Breast epithelium (tissue), 4 donors: Measurements from ENCODE around the gene ELMOD3. TPM values are rescaled to one million over a fixed set of nuclear protein-coding genes. Genes with fewer than 3 reads are reported as not detected.
"Not testable (repeated sequence)": the region's sequence is repeated elsewhere in the genome, so short reads cannot be mapped to it uniquely, and the experiment has no call there.

ENCODE experiments used
- DNase-seq, 2 donors: peaks; one replicate each; pipeline ENCODE4 v3.0.0-alpha.2; 2019; ENCODE audit warnings: low spot score in 2 of 2
- H3K27ac ChIP-seq, 2 donors: fragments of 200-600 bp; sonication (generic) in 1 of 2; one replicate each; pipeline ENCODE4 v1.5.1; 2016 to 2019; ENCODE audit warnings: mild to moderate bottlenecking in 1 of 2
- H3K27me3 ChIP-seq, 2 donors: fragments of 200-600 bp; sonication (generic) in 1 of 2; one replicate each; pipeline versions ENCODE4 v1.5.1 to v1.6.0; 2017 to 2019; ENCODE audit warnings: control low read depth in 1 of 2, mild to moderate bottlenecking in 1 of 2
- H3K36me3 ChIP-seq: fragments of 200-600 bp; one replicate; pipeline ENCODE4 v1.5.1; 2019
- H3K4me1 ChIP-seq, 2 donors: fragments of 200-600 bp; sonication (generic); one replicate each; pipeline ENCODE4 v1.5.1; 2016 to 2019; ENCODE audit warnings: control low read depth in 1 of 2
- H3K4me3 ChIP-seq, 3 donors: fragments of 200-600 bp; sonication (generic); 1 replicate in 2 of 3; 2 replicates in 1 of 3; pipeline ENCODE4 v1.5.1; 2016 to 2019; ENCODE audit warnings: mild to moderate bottlenecking in 3 of 3, moderate library complexity in 2 of 3
- H3K9me3 ChIP-seq, 2 donors: fragments of 200-600 bp; sonication (generic) in 1 of 2; one replicate each; pipeline ENCODE4 v1.5.1; 2016 to 2019; ENCODE audit warnings: control low read depth in 1 of 2
- POLR2A ChIP-seq: fragments of 450-650 bp; IDR thresholded peaks from one replicate; pipeline ENCODE4 v1.6.1; 2016; ENCODE audit warnings: antibody characterized with exemption, mild to moderate bottlenecking, moderate library complexity
- POLR2AphosphoS5 ChIP-seq, 3 donors: sonication (generic); formaldehyde crosslinking; IDR thresholded peaks; one replicate each; pipeline ENCODE4 v1.6.1; 2017; ENCODE audit warnings: antibody characterized with exemption in 3 of 3
- intact Hi-C: fragments of 100-400 bp; cut with DNase I; formaldehyde crosslinking; loops from one replicate; pipeline ENCODE4 v1.15.1; 2023; ENCODE audit warnings: low total_unique reads
- total RNA-seq, 3 donors: library from RNA; depleted of rRNA; stranded (reverse); fragments of >200 nt; gene quantifications; one replicate each; pipeline ENCODE4 v1.1.0, GENCODE V29; 2016
- TF ChIP-seq, protein P1 (sequence below), 3 donors: fragments of 450-650 bp; IDR thresholded peaks; one replicate each; pipeline ENCODE4 v1.5.1; 2016 to 2017; ENCODE audit warnings: antibody characterized with exemption in 3 of 3, mild to moderate bottlenecking in 3 of 3, moderate library complexity in 3 of 3

ELMOD3 gene
- total RNA-seq, 3 donors from 2014 or later: 42.9 to 149 (median 47.0) TPM

DNA sequence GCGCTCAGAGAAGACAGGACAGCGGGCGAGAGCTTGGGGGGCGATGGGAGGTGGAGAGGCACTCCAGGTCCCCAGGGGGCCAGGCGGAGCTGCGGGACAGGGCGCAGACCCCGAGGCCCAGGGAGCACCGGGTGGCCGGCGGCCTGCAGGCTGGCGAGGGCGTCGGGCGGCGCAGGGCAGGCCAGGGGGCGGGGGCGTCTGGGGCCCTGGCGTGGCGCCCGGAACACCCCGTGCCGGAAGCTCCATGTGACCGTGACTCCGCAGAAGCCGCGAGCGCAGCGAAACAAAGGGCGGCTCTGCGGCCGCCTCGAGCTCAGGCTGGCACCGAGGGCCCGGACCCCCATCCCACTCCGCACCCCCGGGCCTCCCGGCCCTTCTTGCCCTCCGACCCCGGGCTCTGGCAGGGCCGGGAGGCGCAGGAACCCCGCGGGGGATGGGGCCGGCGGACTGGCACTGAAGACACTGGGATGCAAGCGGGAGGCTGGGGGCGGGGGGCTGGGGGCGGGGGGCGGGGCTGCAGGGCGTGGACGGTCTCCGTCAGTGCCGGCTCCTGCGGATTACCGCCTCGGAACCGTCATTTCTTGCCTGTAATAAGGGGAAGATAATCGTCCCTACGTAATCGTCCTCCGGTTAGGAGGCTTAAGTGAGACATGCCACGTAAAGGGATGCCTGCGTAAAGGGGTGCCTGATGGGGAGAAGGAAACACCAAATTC, 83.1 kb downstream of the ELMOD3 start:
- Histone ChIP-seq H3K27me3 (no peaks in the 10 kb centered on the region), H3K4me3 (peak overlapping the region; percentile 42 to 66 (median 56)), H3K27ac (peak overlapping the region; percentile 96 to 97), H3K36me3 (no peaks in the 10 kb centered on the region), H3K9me3 (no peaks in the 10 kb centered on the region), H3K4me1 (peaks cover 18 to 23% of the 10 kb centered on the region in 2 donors)
- TF ChIP-seq, protein P1, sequence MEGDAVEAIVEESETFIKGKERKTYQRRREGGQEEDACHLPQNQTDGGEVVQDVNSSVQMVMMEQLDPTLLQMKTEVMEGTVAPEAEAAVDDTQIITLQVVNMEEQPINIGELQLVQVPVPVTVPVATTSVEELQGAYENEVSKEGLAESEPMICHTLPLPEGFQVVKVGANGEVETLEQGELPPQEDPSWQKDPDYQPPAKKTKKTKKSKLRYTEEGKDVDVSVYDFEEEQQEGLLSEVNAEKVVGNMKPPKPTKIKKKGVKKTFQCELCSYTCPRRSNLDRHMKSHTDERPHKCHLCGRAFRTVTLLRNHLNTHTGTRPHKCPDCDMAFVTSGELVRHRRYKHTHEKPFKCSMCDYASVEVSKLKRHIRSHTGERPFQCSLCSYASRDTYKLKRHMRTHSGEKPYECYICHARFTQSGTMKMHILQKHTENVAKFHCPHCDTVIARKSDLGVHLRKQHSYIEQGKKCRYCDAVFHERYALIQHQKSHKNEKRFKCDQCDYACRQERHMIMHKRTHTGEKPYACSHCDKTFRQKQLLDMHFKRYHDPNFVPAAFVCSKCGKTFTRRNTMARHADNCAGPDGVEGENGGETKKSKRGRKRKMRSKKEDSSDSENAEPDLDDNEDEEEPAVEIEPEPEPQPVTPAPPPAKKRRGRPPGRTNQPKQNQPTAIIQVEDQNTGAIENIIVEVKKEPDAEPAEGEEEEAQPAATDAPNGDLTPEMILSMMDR (IDR thresholded peaks at IDR 0.05): no peak
- TF ChIP-seq POLR2A: peak; percentile 85
- TF ChIP-seq POLR2AphosphoS5 (IDR thresholded peaks at IDR 0.05): peak in 2 of 3 donors; percentile 81 to 86
- intact Hi-C loops: loop anchor here (5.0 kb wide), 2 partner anchors 100 to 110 kb away; partner anchors contain the start of genes MAT2A and TGOLN2
- peak; percentile 82 to 85 for DNase-seq

- H3K36me3 ChIP-seq: no peaks in the 10 kb centered on the region
- peak overlapping the region; percentile 96 to 97 for H3K27ac ChIP-seq
- no peaks in the 10 kb centered on the region for H3K9me3 ChIP-seq
- TF ChIP-seq, protein P1 (IDR thresholded peaks at IDR 0.05): no peak
- TF ChIP-seq POLR2AphosphoS5 (IDR thresholded peaks at IDR 0.05) (no peak), POLR2A (no peak)
- H3K4me3 ChIP-seq: peak overlapping the region; percentile 42 to 66 (median 56)
- DNase-seq: peak in 1 of 2 donors; percentile 44
- peaks cover 15 to 23% of the 10 kb centered on the region in 2 donors for H3K4me1 ChIP-seq
- H3K27me3 ChIP-seq: no peaks in the 10 kb centered on the region
- intact Hi-C loops: loop anchor here (5.0 kb wide), 2 partner anchors 99 to 111 kb away; partner anchors contain the start of genes MAT2A and TGOLN2
Measured at GRCh38 chr2:85438201-85439024, 83.8 kb downstream of the ELMOD3 start.

DNA sequence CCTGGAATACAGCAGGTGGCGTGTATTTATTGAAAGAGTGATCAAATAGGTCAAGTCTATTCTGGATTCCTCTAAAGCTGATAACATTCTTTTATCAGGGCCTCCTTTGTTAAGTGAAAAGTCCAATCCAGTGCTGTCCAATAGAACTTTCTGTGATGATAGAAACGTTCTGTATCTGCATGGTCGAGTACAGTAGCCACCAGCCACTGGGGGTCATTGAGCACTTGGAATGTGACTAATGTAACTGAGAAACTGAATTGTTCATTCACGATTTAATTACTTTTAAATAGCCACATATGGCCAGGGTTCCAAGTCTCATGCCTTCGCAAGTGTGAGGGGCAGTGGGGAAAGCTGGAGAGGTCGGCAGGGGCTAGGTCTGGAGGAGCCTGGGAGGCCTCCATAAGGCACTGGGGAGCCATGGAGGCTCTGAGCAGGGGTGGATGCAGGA, 84.5 kb downstream of the ELMOD3 start:
- TF ChIP-seq POLR2AphosphoS5 (IDR thresholded peaks at IDR 0.05) (no peak), POLR2A (no peak)
- TF ChIP-seq, protein P1 (IDR thresholded peaks at IDR 0.05): no peak
- peak overlapping the region; percentile 96 to 97 for H3K27ac ChIP-seq
- no peak for DNase-seq
- intact Hi-C loops: loop anchor here (5.0 kb wide), 2 partner anchors 98 to 112 kb away; partner anchors contain the start of genes MAT2A and TGOLN2
- peaks cover 9 to 23% of the 10 kb centered on the region in 2 donors for H3K4me1 ChIP-seq
- no peaks in the 10 kb centered on the region for H3K36me3 ChIP-seq
- H3K4me3 ChIP-seq: no peak overlapping the region
- no peaks in the 10 kb centered on the region for H3K9me3 ChIP-seq
- no peaks in the 10 kb centered on the region for H3K27me3 ChIP-seq

DNA sequence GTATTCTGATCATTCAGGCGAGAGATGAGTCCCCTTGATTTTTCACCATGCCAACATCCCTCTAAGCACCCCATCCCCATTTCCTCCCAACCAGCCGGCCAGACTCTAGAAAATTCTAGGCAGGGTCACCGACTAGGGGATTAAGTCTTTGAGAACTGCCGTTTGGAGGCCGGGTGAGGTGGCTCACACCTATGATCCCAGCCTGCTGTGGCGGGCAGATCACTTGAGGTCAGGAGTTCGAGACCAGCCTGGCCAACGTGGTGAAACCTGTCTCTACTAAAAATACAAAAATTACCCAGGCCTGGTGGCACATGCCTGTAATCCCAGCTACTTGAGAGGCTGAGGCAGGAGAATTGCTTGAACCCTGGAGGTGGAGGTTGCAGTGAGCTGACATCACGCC, 85.0 kb downstream of the ELMOD3 start:
- H3K4me3 ChIP-seq, H3K9me3 ChIP-seq, H3K36me3 ChIP-seq, H3K27me3 ChIP-seq, DNase-seq: not testable (repeated sequence)
- intact Hi-C loops: loop anchor here (5.0 kb wide), 2 partner anchors 98 to 112 kb away; partner anchors contain the start of genes MAT2A and TGOLN2
- H3K27ac ChIP-seq: peak overlapping the region; percentile 96 to 97
- peaks cover 7 to 23% of the 10 kb centered on the region in 2 donors for H3K4me1 ChIP-seq

DNA sequence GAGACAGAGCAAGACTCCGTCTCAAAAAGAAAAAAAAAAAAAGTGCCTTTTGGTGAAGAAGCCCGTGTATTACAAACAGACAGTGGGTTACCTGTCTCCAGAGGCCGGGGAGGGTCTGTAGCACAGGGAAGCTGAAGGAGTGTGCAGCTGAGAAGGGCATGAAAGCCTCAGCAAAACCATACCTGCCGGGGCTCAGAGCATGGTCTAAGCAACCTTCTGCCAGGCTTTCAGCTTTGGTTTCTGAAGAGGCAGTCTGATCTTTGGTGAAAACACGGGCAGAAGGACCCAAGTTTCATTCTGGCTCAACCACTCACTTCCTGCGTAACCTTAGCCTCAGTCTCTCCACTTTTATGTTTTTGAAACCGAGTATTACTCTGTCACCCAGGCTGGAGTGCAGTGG, 85.4 kb downstream of the ELMOD3 start:
- peaks cover 7 to 23% of the 10 kb centered on the region in 2 donors for H3K4me1 ChIP-seq
- H3K9me3 ChIP-seq: no peaks in the 10 kb centered on the region
- DNase-seq: no peak
- TF ChIP-seq POLR2AphosphoS5 (IDR thresholded peaks at IDR 0.05): no peak
- H3K36me3 ChIP-seq: no peaks in the 10 kb centered on the region
- no peaks in the 10 kb centered on the region for H3K27me3 ChIP-seq
- intact Hi-C loops: loop anchor here (5.0 kb wide), 2 partner anchors 97 to 113 kb away; partner anchors contain the start of genes MAT2A and TGOLN2
- no peak overlapping the region for H3K4me3 ChIP-seq
- H3K27ac ChIP-seq: no peak overlapping the region
